Motor neuron (in vitro differentiated cells): ENCODE results near the gene DHX35. TPM values are rescaled to one million over a fixed set of nuclear protein-coding genes. Genes with fewer than 3 reads are reported as not detected.

ENCODE experiments used
- ATAC-seq, 8 experiments: fragments of 200-7000 bp; cut with Tn5 transposase; replicated peaks in 6 of 8; 2 replicates each; pipeline ENCODE4 v1.8.0; 2021; ENCODE audit warnings: mild to moderate bottlenecking in 8 of 8, moderate library complexity in 8 of 8
- H3K27ac ChIP-seq, 2 donors: fragments of 250-450 bp; sonication (Bioruptor Pico); 2 replicates each; pipeline ENCODE4 v1.9.0; 2021; ENCODE audit warnings: antibody characterized with exemption in 2 of 2, mild to moderate bottlenecking in 2 of 2, moderate library complexity in 1 of 2
- H3K4me1 ChIP-seq, 2 donors: fragments of 250-450 bp; sonication (Bioruptor Pico); replicated peaks in 1 of 2; 2 replicates each; pipeline ENCODE4 v1.6.1; 2021; ENCODE audit warnings: antibody characterized with exemption in 2 of 2, mild to moderate bottlenecking in 2 of 2, moderate library complexity in 1 of 2
- H3K4me3 ChIP-seq, 5 donors: fragments of 250-450 bp; sonication (Bioruptor Pico); 2 replicates each; pipeline ENCODE4 v1.9.0; 2021; ENCODE audit warnings: antibody characterized with exemption in 5 of 5, mild to moderate bottlenecking in 5 of 5, moderate library complexity in 4 of 5
- WGBS, 10 experiments: fragments of 450-650 bp; shearing (Covaris generic); methylation state at CpG; one replicate each; pipeline ENCODE4 v1.0.0; 2022; 5-methylcytosine and 5-hydroxymethylcytosine counted together
- in situ Hi-C, 9 experiments: fragments of 400-800 bp; cut with MboI; loops; one replicate each; pipeline ENCODE4 v1.15.0; 2021; ENCODE audit warnings: low sequenced_read_pairs in 9 of 9, low pct_unique_long_range_greater_than_20kb in 2 of 9; ENCODE audit not compliant: unreplicated experiment in 9 of 9
- total RNA-seq, 8 experiments: library from RNA; unstranded; fragments of 300-600 nt; gene quantifications; 2 replicates each; pipeline versions ENCODE4 v1.2.3 to v1.2.4, GENCODE V29; 2022

Gene DHX35, protein sequence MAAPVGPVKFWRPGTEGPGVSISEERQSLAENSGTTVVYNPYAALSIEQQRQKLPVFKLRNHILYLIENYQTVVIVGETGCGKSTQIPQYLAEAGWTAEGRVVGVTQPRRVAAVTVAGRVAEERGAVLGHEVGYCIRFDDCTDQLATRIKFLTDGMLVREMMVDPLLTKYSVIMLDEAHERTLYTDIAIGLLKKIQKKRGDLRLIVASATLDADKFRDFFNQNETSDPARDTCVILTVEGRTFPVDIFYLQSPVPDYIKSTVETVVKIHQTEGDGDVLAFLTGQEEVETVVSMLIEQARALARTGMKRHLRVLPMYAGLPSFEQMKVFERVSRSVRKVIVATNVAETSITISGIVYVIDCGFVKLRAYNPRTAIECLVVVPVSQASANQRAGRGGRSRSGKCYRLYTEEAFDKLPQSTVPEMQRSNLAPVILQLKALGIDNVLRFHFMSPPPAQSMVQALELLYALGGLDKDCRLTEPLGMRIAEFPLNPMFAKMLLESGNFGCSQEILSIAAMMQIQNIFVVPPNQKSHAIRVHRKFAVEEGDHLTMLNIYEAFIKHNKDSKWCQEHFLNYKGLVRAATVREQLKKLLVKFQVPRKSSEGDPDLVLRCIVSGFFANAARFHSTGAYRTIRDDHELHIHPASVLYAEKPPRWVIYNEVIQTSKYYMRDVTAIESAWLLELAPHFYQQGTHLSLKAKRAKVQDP
- 10 to 100 TPM in 6 of 8 experiments, 1 to 10 TPM in 2; 6.9 to 16.6 (median 11.4) TPM for total RNA-seq

DNA sequence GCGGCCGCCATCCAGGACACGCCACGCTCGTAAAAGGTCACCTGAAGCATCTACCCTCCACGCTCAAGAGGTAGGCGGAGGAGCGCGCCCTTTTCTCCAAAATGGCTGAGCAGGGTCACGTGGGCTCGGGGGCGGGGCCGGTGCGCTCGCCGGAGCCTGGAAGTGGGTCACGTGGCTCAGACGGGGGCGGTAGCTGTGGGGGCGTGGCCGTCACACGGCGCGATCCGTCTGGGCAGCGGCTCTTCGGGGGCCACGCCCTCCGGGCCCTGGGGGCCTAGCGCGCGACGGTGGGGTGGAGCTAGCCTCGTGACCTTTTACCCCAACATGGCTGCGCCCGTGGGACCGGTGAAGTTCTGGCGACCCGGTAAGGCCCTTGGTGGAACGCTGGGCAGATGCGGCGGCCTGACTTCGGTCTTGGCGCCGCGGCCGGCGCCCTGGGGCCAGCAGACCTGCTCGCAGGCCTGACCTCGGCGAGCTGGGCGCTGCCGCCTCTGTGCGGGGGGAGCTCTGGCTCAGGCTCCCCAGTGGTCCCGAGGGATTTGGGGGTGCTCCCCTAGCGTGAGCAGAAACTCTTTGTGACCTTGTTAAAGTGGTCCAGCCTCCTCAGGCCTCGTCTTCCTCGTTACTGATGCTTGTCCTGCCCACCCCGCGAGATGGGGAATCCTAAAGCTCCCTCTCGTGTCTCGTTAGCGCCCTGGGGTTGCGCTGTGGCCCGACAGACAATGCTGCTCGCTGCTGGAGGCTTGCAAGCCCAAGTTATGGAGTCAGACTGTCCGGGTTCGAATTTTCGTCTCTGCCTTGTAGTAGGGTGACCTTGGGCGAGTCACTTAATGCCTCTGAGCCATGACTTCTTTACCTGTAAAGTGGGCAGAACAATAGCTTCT lies at the start of gene DHX35:
Gene DHX35 (plus strand): TSS at position 301 of the 884 bp plus-strand sequence. CDS start 24 bp downstream, at position 325.
- H3K4me1 ChIP-seq: peaks cover 3 to 10% of the 10 kb centered on the region in 2 donors
- peak within 1 kb of the TSS; percentile 77 to 97 (median 80) for H3K4me3 ChIP-seq
- 0 to 1% (median 0%) methylated on average over 2 to 25 of the region's 70 CpGs; no CpG with 5 or more reads in 2 of the 10 experiments for WGBS, 10 experiments
- in situ Hi-C loops: no loop called here
- peak within 1 kb of the TSS; percentile 82 to 86 for H3K27ac ChIP-seq
- ATAC-seq: peak; percentile 96 to 98 (median 97)

DNA sequence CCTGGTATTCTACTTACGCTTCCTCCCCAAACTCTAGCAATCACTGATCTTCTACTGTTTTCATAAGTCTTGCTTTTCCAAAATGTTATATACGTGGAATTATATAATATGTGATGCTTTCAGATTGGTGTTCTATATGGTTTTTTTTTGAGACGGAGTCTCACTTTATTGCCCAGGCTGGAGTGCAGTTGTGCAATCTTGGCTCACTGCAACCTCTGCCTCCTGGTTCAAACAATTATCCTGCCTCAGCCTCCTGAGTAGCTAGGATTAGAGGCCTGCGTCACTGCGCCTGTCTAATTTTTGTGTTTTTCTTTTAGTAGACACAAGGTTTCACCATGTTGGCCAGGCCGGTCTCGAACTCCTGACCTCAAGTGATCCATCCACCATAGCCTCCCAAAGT lies 46.8 kb upstream of the DHX35 start:
- ATAC-seq: no peak
- Histone ChIP-seq H3K4me3 (no peak overlapping the region), H3K27ac (no peak overlapping the region), H3K4me1 (no peaks in the 10 kb centered on the region)
- in situ Hi-C loops: loop anchor here in 1 of 9 experiments (25.0 kb wide), 1 partner anchor 122 kb away; no protein-coding TSS in a partner anchor
- 67 to 100% (median 87%) methylated on average over 2 to 7 of the region's 7 CpGs; no CpG with 5 or more reads in 2 of the 10 experiments for WGBS, 10 experiments

DNA sequence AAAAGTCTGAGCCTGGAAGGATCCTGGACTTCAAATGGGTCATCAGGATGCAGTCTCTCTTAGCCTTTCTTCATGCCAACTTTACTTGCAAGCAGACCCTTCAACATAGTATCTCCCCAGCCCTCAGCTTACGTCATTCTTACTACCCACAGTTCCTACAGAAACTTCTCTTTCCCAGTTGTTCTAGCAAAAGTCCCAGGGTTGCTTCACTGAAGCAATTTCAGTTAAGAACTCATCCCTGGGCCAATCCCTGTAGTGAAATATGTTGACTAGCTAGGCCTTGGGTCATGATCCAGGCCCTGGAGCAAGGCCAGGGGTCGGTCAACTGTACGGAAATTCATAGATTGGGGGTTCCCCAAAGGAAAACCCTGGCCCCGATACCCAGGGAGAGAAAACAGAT lies 44.5 kb upstream of the DHX35 start:
- 20 to 100% (median 91%) methylated on average over 1 to 4 of the region's 4 CpGs; no CpG with 5 or more reads in 5 of the 10 experiments for whole genome bisulfite sequencing, 10 experiments
- in situ Hi-C loops: loop anchor here in 1 of 9 experiments (25.0 kb wide), 1 partner anchor 120 kb away; no protein-coding TSS in a partner anchor
- ATAC-seq: no peak
- Histone ChIP-seq H3K27ac (no peak overlapping the region), H3K4me3 (no peak overlapping the region), H3K4me1 (no peaks in the 10 kb centered on the region)

DNA sequence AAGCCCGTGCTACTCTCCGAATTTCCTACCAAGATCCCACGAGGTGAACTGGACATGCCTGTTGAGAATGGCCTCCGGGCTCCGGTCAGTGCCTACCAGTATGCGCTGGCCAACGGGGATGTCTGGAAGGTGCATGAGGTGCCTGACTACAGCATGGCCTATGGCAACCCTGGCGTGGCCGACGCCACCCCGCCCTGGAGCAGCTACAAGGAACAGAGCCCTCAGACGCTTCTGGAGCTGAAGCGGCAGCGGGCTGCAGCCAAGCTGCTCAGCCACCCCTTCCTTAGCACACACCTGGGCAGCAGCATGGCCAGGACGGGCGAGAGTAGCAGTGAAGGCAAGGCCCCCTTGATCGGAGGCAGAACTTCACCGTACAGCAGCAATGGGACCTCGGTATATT lies 44.0 kb upstream of the DHX35 start:
- no peak overlapping the region for H3K4me3 ChIP-seq
- in situ Hi-C loops: loop anchor here in 1 of 9 experiments (25.0 kb wide), 1 partner anchor 119 kb away; no protein-coding TSS in a partner anchor
- no peak overlapping the region for H3K27ac ChIP-seq
- no peaks in the 10 kb centered on the region for H3K4me1 ChIP-seq
- ATAC-seq: no peak
- WGBS, 10 experiments: 54 to 100% (median 95%) methylated on average over 1 to 8 of the region's 19 CpGs; no CpG with 5 or more reads in 4 of the 10 experiments

DNA sequence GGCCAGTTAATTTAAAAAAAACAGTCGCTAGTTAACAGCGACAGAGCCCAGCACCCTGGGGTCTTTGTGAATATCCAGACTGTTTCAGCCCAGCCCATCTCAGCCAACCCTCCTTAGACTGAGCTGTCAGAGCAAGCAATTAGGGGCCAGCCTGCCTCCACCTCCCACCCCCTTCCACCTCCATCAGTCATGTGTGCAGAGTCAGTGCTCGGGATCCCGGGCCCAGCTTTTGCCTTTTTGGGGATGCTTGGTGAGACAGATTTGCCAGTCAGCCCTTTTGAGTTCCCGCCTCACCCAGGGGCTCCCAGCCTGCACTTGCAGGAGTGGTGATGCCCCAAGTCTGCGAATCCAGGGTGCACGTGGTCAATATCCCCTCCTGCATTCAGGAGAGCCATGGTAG lies 42.5 kb upstream of the DHX35 start:
- no peak overlapping the region for H3K4me3 ChIP-seq
- no peaks in the 10 kb centered on the region for H3K4me1 ChIP-seq
- in situ Hi-C loops: loop anchor here in 1 of 9 experiments (25.0 kb wide), 1 partner anchor 118 kb away; no protein-coding TSS in a partner anchor
- ATAC-seq: no peak
- no peak overlapping the region for H3K27ac ChIP-seq
- 0 to 57% (median 20%) methylated on average over 1 to 3 of the region's 7 CpGs; no CpG with 5 or more reads in 3 of the 10 experiments for whole genome bisulfite sequencing, 10 experiments

DNA sequence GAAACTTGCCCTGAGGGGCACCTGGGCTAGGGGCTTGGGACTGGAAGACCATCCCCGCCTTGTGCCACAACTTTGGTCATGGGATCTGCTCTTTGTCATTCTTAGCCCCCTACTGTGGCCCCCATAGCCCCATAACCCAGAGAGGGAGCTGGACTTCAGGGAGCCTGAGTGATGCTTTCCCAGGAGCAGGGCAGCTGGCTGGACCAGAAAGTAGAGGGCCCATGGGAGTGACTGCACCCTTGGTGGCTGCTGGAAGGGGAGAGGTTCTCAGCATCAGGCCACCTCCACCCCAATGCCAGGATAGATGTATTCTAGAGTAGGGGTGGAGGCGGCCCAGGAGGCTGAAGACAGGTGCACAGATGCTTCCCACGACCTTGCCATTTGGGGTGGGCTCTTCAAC lies 41.7 kb upstream of the DHX35 start:
- ATAC-seq: no peak
- 20 to 100% (median 86%) methylated on average over 1 to 2 of the region's 3 CpGs; no CpG with 5 or more reads in 6 of the 10 experiments for WGBS, 10 experiments
- Histone ChIP-seq H3K27ac (no peak overlapping the region), H3K4me3 (no peak overlapping the region), H3K4me1 (no peaks in the 10 kb centered on the region)
- in situ Hi-C loops: loop anchor here in 1 of 9 experiments (25.0 kb wide), 1 partner anchor 117 kb away; no protein-coding TSS in a partner anchor

DNA sequence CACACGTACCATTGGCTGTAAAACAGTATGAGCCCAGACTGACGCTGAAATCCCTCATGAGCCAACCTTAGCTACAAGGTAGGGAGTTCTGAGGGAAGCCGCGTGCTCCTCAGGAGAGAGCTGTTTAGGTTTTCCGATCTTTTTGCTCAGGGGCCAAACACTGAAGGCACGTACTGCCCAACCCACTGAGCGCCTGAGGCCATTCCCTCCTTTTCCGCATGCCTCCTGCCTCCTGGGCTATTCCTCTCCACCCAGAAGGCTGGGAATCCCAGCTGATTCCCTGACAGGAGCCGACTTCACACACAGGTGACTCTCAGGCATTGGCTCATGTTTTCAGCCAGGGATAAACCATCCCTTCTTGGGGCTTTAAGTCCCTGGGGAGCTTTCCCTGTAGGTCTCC lies 41.3 kb upstream of the DHX35 start:
- Histone ChIP-seq H3K27ac (no peak overlapping the region), H3K4me1 (no peaks in the 10 kb centered on the region), H3K4me3 (no peak overlapping the region)
- WGBS, 10 experiments: 7 to 100% (median 85%) methylated on average over 1 to 6 of the region's 9 CpGs; no CpG with 5 or more reads in 3 of the 10 experiments
- no peak for ATAC-seq
- in situ Hi-C loops: loop anchor here in 1 of 9 experiments (25.0 kb wide), 1 partner anchor 116 kb away; no protein-coding TSS in a partner anchor

DNA sequence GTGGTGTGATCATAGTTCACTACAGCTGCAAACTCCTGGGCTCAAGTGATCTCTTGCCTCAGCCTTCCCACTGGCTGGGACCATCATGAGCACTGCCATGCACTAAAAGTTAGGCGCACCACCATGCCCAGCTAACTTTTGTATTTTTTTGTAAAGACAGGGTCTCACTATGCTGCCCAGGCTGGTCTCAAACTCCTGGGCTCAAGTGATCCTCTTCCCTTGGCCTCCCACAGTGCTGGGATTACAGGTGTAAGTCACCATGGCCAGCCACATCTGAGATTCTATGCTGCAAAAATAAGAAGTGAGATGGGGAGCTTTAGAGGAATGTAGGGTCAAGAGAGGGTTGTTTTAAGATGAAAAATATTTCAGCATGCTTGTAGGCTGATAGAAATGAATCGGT lies 37.4 kb upstream of the DHX35 start:
- in situ Hi-C loops: loop anchor here in 1 of 9 experiments (25.0 kb wide), 1 partner anchor 113 kb away; no protein-coding TSS in a partner anchor
- ATAC-seq: no peak
- no peaks in the 10 kb centered on the region for H3K4me1 ChIP-seq
- no peak overlapping the region for H3K27ac ChIP-seq
- 67 to 100% (median 100%) methylated on average over 1 to 2 of the region's 2 CpGs; no CpG with 5 or more reads in 3 of the 10 experiments for WGBS, 10 experiments
- no peak overlapping the region for H3K4me3 ChIP-seq

DNA sequence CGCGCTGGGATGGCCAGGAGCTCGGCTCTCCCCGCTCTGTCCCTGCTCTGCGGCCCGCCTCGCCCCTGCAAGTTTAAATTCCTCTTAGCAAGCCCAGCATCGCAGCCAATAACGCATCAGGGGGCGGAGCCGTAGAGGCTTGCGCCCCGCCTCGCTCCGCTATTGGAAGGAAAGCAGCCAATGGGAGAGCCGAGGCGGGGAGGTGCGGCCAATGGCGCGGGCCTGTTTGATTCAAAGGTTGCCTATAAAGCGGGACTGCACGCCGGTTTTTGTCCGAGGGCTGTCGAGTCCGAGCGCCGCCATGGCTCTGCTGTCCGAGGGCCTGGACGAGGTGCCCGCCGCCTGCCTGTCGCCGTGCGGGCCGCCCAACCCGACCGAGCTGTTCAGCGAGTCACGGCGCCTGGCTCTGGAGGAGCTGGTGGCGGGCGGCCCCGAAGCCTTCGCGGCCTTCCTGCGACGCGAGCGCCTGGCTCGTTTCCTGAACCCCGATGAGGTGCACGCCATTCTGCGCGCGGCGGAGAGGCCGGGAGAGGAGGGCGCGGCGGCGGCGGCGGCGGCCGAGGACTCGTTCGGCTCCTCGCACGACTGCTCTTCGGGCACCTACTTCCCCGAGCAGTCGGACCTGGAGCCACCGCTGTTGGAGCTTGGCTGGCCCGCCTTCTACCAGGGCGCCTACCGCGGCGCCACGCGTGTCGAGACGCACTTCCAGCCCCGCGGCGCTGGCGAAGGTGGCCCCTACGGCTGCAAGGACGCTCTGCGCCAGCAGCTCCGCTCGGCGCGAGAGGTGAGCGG lies 35.8 kb upstream of the DHX35 start, which contains the start of gene FAM83D:
Gene FAM83D (plus strand): TSS at position 276 of the 792 bp plus-strand sequence. CDS start 26 bp downstream, at position 302.
- ATAC-seq: peak; percentile 95 to 98 (median 97)

DNA sequence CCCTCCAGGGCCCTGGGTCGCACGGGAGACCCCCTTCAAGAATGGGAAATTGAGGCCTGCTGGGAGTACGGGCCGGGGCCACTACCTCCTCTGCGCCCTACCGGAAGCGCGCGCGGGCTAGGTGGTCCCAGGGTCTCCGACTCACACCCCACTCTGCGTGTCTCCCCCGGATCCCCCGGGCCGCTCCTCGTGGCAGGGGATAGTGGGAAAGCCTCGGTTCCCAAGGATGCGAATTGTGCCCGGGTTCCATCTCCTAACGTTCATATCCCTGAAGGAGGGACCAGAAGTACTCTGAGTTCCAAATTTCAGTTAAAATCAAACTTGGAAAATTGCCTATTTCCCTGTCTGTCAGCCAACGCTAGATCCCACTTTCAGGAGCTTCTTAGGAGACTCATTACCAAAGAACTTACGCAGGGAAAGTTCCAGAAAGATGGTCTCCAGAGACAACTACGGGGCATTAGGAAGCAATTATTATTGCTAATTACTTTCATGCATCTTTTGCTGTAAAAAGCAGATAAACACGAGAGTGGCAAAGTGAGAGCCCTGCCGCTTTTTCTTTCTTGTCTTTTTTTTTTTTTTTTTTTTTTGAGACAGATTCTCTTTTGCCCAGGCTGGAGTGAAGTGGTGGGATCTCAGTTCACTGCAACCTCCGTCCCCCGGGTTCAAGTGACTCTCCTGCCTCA lies 35.1 kb upstream of the DHX35 start:
- Histone ChIP-seq H3K4me3 (peak overlapping the region; percentile 44 to 60 (median 56)), H3K27ac (no peak overlapping the region), H3K4me1 (no peaks in the 10 kb centered on the region)
- in situ Hi-C loops: no loop called here
- WGBS, 10 experiments: 0 to 37% (median 14%) methylated on average over 2 to 15 of the region's 27 CpGs
- ATAC-seq: no peak

More for the DNA sequence above, 35.8 kb upstream of the DHX35 start, which contains the start of gene FAM83D:
- 0 to 20% (median 2%) methylated on average over 1 to 13 of the region's 95 CpGs; no CpG with 5 or more reads in 3 of the 10 experiments for WGBS, 10 experiments
- in situ Hi-C loops: no loop called here
- H3K4me3 ChIP-seq: peak within 1 kb of the TSS; percentile 44 to 60 (median 56)
- H3K4me1 ChIP-seq: no peaks in the 10 kb centered on the region
- H3K27ac ChIP-seq: no peak within 1 kb of the TSS
